SU-DHL-6 (cell line): ENCODE data around the gene PGM2.
"Not testable (repeated sequence)": the region's sequence is repeated elsewhere in the genome, so short reads cannot be mapped to it uniquely, and the experiment has no call there.

Source experiments
- CTCF ChIP-seq: fragments of 200-600 bp; sonication (generic); IDR thresholded peaks from one replicate; pipeline ENCODE4 v1.5.1; 2017; ENCODE audit warnings: antibody characterized with exemption, mild to moderate bottlenecking, low read length, moderate library complexity; ENCODE audit not compliant: insufficient read depth, poor library complexity, severe bottlenecking
- EZH2phosphoT487 ChIP-seq: fragments of 200-600 bp; sonication (generic), shearing (Covaris generic); conservative IDR thresholded peaks from 2 replicates; pipeline ENCODE4 v1.6.1; 2018; ENCODE audit warnings: mild to moderate bottlenecking, antibody characterized with exemption, low read length, moderate library complexity, mixed read lengths

GRCh38 chr4:37787883-37788460 lies 38.5 kb upstream of the PGM2 start:
- not testable (repeated sequence) for TF ChIP-seq CTCF, EZH2phosphoT487
